SK-N-SH (cell line): ENCODE measurements around the gene PCK1.

ENCODE experiments used
- CTCF ChIP-seq: fragments of 200-600 bp; sonication (generic); IDR thresholded peaks from 2 replicates; pipeline ENCODE4 v1.6.1; 2017; ENCODE audit warnings: antibody characterized with exemption, mild to moderate bottlenecking, moderate library complexity
- EP300 ChIP-seq, 2 experiments: IDR thresholded peaks; 2 replicates each; pipeline versions ENCODE4 v1.4.0 to v1.6.1; 2012; ENCODE audit warnings: borderline replicate concordance in 1 of 2, low read depth in 1 of 2, low read length in 1 of 2
- EZH2phosphoT487 ChIP-seq: fragments of 200-600 bp; sonication (generic); IDR thresholded peaks from 2 replicates; pipeline ENCODE4 v1.6.1; 2017; ENCODE audit warnings: low read depth, mixed run types, mild to moderate bottlenecking, antibody characterized with exemption, moderate library complexity, borderline replicate concordance
- FOXJ3 ChIP-seq: sonication (generic); formaldehyde crosslinking; IDR thresholded peaks from 2 replicates; pipeline ENCODE4 v1.5.1; 2020; ENCODE audit warnings: mild to moderate bottlenecking, missing genetic modification reagents
- GATA2 ChIP-seq: sonication (generic); formaldehyde crosslinking; IDR thresholded peaks from 2 replicates; pipeline ENCODE4 v1.5.0; 2020; ENCODE audit warnings: mild to moderate bottlenecking, missing genetic modification reagents
- PBX3 ChIP-seq: IDR thresholded peaks from 2 replicates; pipeline ENCODE4; 2012
- RAD21 ChIP-seq: IDR thresholded peaks from 2 replicates; pipeline ENCODE4 v1.6.1; 2012; ENCODE audit warnings: mild to moderate bottlenecking, low read length
- RCOR1 ChIP-seq: fragments of 150-350 bp; IDR thresholded peaks from 2 replicates; pipeline ENCODE4 v1.6.1; 2017; ENCODE audit warnings: antibody characterized with exemption, low read length
- REST ChIP-seq: IDR thresholded peaks from 2 replicates; pipeline ENCODE4 v1.6.1; 2012; ENCODE audit warnings: mild to moderate bottlenecking, low read depth, low read length, moderate library complexity
- RFX5 ChIP-seq: IDR thresholded peaks from 2 replicates; pipeline ENCODE4 v1.6.1; 2012; ENCODE audit warnings: mild to moderate bottlenecking, improper control_type of control experiment, low read length
- ZBTB33 ChIP-seq: IDR thresholded peaks from 2 replicates; pipeline ENCODE4 v1.4.0; 2012; ENCODE audit warnings: low read depth, borderline replicate concordance

GRCh38 chr20:57576617-57577550, 16.0 kb downstream of the PCK1 start:
- TF ChIP-seq REST (no peak), CTCF (no peak), EP300 (IDR thresholded peaks at IDR 0.05; ENCODE audit: borderline replicate concordance in 1 of 2, low read depth in 1 of 2, low read length in 1 of 2) (no peak), EZH2phosphoT487 (no peak), RAD21 (no peak), FOXJ3 (CRISPR knock-in tag) (no peak), GATA2 (CRISPR knock-in tag) (no peak), ZBTB33 (no peak), PBX3 (no peak), RCOR1 (no peak), RFX5 (no peak)
